ENCODE measurements around the gene BRD4.
"Not testable (repeated sequence)": the region's sequence is repeated elsewhere in the genome, so short reads cannot be mapped to it uniquely, and the experiment has no call there.

The BRD4 gene

DNA sequence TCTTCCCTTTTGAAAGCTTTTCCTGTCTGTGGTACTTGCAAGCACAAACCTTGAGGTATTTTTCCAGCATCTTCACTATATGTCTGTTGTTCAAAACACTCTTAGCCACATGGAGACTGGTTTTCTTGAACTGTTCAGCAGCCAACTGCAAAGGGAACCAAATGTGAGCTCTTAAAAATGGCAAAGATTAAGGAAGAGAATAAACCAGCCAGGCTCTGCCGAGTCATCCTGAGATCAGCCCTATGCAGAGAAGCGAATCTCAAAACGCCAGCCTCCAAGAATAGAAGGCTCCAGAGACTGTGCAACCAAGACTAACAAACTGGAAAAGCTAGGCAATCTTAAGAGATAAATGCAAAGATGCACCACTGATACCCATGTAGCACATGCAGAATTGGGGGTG lies 26.6 kb upstream of the BRD4 start:
- DNase-seq, result no peak

GRCh38 chr19:15357906-15358305 lies 25.6 kb upstream of the BRD4 start:
- no peak for DNase-seq

GRCh38 chr19:15354566-15355296 lies 22.4 kb upstream of the BRD4 start:
- no peak for DNase-seq

DNA sequence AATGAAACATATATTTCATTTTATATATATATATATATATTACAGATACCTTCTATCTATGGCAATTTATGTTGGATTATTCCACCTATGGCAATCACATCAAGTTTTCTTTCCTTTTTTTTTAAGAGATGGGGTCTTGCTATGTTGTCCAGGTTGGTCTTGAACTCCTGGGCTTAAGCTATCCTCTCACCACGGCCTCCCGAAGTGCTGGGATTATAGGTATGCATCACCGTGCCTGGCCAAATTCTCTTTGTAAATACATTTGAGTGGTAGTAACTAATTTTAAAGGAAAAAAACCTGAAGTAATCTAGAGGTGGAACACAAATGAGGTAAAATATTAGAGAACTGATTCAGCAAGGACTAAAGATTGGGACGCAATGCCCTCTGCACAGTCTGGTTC lies 21.6 kb upstream of the BRD4 start:
- DNase-seq, result no peak

GRCh38 chr19:15352535-15352934 lies 20.2 kb upstream of the BRD4 start:
- not testable (repeated sequence) for DNase-seq

- not testable (repeated sequence) for DNase-seq
Measured at GRCh38 chr19:15341328-15341727, 9.0 kb upstream of the BRD4 start.

DNA sequence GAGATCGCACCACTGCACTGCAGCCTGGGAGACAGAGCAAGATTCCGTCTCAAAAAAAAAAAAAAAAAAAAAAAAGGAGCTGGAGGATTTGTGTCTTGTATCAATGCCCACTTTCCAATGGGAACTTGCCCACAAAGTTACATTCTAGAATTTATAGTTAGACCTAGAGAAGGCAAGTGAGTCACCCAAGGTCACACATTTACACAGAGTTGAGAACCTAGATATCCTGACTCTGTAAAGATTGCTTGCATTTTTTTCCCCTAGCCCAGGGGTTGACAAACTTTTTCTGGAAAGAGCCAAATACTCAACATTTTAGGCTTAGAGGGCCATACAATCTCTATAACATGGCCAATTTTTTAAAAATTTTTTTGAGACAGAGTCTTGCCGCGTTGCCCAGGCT lies 7.7 kb upstream of the BRD4 start:
- no peak for DNase-seq

DNA sequence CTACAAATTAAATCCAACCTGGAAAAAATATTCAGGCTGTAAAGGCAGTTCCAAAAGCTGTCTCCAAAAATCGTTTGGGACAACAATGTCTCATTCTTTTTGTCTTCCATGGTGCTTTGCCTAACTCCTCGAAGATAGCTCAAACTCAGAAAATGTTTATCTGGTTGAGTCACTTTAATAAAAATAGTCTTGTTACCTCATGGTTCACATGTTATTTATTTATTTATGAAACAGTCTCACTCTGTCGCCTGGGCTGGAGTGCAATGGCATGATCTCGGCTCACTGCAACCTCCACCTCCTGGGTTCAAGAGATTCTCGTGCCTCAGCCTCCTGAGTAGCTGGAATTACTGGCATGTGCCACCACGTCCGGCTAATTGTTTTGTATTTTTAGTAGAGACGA lies 4.9 kb upstream of the BRD4 start:
- DNase-seq, result no peak

DNA sequence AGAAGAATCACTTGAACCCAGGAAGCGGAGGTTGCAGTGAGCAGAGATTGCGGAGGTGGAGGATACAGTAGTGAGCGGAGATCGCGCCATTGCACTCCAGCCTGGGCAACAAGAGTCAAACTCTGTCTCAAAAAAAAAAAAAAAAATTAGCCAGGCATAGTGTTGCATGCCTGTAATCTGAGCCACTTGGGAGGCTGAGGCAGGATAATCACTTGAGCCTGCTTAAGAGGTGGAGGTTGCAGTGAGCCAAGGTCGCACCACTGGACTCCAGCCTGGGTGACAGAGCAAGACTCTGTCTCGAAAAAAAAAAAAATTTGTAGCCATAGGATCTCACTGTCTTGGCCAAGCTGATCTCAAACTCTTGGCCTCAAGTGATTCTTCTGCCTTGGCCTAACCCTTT lies 3.7 kb upstream of the BRD4 start:
- not testable (repeated sequence) for DNase-seq

- peak; percentile 71 for DNase-seq
Measured at GRCh38 chr19:15331419-15332310, 674 bp downstream of the BRD4 start.

DNA sequence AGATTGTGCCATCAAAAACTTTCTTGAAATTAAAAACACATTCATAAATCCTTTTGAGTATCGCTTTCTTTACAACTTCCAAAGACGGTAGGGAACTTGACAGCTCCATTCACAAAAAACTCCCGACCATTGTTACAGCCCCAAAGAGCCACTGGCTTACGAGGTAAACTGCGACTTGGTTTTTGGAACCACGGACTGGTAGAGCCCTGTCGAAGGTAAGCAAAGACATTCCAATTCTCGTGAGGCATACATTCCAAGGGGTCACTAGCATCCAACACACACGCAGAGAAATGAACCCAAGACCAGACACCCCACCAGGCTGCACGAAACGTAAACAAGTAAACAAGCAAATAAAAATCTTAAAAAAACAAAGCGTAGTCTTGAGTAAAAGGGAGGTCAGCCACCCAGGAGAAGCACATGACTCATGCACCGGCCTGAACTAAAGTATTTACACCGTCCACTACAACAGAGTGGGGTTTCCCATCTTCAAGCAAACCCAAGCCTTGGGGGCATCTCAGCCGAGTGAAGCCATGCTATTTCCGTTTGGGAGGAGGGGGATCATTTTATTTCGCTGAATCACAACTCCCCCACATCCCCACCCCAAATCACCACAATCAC lies 1.4 kb downstream of the BRD4 start:
- peak; percentile 48 for DNase-seq

DNA sequence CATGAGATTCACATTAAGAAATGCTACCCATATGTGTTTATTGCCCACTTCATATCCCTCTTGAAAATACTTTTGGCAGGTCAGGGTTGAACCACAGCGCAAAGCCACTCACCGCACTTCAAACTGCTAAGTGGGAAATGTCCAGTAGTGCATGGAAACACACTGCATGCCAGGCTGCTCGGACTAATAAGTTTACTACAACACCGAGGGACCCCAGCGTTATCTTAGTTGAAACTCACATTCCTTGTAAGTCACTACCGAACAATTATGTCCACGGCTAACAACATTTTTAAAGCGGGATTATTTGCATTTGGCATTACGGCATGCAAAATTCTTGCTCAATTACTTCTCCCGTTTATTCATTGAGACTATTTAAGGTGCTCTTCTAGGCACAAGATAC lies 4.0 kb downstream of the BRD4 start:
- no peak for DNase-seq

DNA sequence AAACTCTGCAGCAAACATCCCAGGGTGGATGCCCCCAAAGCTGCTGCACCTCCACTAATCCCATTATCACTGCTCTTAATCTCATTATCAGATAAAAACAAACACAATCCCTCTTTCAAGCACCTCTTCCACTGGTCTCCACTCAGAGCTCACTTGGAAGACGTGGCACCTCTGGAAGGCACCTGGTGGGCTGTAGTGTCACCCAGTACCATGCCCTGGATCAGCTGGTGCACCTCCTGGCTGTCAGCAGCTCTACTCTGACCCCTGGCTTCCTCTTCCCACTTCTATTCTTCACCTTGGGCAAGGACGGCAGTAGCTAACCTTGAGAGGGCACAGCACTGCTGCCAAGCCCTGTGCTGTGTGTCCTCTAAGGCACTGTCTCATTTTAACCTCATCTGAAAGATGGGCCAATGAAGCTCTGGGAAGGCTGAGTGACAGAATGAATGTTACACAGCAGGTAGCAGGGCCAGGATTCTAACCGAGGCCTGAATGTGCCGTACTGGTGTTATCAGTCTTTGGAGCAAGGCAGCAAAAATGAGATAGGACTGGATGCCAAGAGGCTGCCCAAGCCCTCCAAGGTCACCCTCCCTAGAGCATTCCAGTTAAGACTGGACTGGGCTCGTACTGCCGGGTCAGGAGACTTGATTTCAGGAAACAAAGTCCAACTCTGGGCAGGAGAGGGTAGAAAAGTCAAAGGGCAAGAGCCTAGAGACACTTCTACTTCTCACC lies 7.4 kb downstream of the BRD4 start:
- no peak for DNase-seq

DNA sequence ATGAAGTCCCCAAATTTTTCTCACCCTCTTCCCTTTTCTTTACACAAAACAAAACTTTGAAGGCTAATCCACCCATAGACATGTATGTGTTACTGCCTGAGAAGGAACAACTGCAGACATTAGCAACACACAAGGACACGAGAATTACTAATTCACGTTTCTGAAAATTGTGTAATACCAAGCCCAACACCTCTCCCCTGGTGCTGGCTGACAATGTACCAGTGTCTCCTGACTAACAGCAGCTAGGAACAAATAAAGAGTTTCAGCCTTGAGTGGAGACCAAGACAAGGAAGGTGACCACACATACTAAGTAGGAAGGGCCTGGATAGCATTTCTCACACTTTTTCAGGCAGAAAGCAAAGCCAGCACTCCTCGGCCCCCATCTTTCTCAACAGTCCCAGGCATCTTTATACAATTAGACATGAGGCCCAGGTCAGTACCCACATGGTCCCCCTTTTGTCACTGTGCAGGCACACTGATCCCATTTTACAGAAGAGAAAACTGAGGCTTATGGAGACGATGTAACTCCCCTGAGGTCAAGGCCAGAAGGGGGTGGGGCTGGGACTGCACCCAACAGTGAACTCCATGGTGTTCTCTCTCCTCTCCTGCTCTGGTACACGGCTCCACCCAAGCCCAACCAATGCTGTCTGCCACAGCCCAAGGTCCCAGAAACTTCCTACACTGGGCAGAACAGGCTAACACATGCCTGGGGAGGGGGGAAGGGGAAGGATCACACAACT lies 8.7 kb downstream of the BRD4 start:
- DNase-seq, result no peak

- no peak for DNase-seq
Measured at GRCh38 chr19:15321739-15322138, 10.6 kb downstream of the BRD4 start.

GRCh38 chr19:15320116-15320515 lies 12.2 kb downstream of the BRD4 start:
- no peak for DNase-seq

DNA sequence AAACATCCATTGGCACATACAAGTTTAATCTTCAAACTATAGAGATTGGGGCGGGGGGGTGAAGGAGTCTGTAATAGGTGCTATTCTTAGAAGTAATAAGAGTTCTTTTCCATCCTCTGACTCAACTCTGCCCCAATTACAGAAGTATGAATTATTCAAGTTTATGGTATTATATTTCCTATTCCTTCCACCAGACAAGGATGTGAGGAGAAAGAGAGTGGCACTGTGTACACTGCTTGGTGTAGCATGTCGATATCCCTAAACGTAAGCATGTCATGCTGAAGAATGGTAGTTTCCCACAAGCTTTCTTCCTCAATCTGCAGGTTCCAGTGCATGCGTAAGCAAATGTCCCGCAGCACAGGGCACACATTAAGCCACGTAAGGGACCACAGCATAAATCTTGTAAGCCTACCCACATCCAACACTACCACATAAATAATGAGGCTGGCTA lies 14.1 kb downstream of the BRD4 start:
- no peak for DNase-seq

DNA sequence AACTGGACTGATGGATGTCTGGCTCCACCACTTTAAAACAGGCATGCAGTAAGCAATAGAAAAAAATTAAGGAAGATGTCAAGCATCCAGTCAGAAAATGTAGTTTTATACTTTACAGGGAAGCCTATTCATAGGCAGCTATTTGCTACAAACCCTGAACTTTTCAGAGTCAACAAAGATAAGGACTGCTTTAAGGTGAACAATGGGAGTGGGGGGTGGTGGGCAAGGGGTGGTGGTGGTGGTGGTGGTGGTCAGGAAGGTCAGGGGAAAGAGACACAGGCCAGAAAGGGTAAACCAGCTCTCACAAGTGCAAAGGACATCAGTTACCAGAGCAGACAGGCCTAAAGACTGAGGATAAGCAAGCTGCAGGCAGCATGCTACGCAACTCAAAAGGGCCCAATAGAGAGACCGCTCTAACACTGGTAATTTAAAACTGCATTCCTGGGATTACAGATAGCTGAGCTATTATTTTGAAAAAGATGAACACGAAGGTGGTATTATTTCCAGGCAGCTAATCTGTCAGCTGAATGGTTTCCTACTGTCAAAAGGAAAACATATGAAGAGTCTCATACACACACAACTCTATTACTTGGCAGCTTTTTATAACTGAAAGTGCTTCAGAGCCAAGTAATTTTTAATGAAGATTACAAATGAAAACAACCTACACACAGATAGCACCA lies 14.8 kb downstream of the BRD4 start:
- no peak for DNase-seq

DNA sequence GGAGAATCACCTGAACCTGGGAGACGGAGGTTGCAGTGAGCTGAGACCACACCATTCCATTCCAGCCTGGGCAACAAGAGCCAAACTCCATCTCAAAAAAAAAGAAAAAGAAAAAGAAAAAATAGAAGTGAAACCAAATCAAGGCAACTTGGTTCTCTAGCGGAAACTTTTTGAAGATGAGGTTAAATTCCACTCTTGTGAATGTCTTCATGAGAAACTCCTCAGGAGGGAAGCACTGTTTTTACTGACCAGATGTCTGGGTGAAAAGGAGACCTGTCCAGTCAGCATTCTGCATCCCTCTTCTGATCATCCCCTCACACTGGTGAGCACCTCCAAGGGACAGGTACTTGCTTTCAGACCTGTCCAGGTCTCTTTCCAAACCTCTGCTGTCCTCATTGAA lies 15.8 kb downstream of the BRD4 start:
- no peak for DNase-seq

DNA sequence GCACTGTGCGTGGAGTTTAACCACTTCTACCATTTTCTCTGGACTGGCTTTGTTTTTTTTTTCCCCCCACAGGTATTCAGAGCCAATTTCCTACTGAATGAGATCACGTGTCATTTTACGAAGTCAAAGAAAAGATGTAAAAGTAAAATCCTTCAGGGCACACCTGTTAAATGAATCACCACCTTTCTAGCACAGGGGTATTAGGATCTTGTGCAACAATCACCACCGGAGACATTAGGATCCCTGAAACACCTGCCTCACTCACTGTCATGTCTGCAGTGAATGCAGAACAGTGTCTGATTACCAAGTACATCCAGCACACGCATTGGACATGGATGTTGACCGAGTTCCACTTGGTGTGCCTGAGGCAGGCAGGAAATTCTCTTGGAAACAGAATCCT lies 17.2 kb downstream of the BRD4 start:
- no peak for DNase-seq

- DNase-seq, result no peak
Measured at GRCh38 chr19:15313649-15314279, 18.6 kb downstream of the BRD4 start.

All from CD4-positive, alpha-beta T cell treated with Interleukin-17A for 1 hour (primary cell).